Peyer's patch (tissue), 4 donors: ENCODE measurements around the gene STAMBP.

Source experiments
- POLR2A ChIP-seq, 2 donors: fragments of 450-650 bp; IDR thresholded peaks; one replicate each; pipeline ENCODE4 v1.5.1; 2017; ENCODE audit warnings: antibody characterized with exemption in 2 of 2, mild to moderate bottlenecking in 2 of 2, moderate library complexity in 2 of 2
- TF ChIP-seq, protein P1 (sequence below), 6 experiments: fragments of 450-650 bp in 4 of 6; fragments of 200-600 bp in 2 of 6; sonication (generic) in 1 of 6; IDR thresholded peaks; one replicate each; pipeline ENCODE4 v1.5.1; 2017 to 2019; ENCODE audit warnings: antibody characterized with exemption in 6 of 6, mild to moderate bottlenecking in 3 of 6, moderate library complexity in 1 of 6

DNA sequence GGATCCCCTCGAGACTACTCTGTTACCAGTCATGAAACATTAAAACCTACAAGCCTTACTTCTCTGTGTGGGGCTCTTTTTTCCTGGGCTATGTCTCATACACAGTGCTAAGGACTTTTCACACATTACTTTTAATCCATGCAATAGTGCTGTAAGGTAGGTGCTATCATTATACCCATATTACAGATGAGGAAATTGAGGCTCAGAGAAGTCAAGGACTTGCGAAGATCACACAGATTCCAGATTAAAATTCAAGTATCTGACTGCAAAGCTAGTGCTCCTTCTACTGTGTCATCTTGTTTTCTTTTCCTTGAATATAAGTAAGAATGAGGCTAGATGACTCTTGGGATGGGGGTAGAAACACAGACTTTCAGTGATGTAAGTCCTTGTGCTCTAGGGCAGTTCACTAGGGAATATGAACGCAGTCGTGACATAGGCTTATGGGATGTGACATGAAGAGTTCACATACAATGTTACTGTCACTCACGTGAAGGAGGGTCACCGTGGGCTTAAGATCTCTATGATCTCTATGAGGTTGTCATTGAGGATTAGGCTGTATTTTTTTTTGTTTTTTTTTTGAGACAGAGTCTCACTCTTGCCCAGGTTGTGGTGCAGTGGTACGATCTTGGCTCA lies 91.0 kb downstream of the STAMBP start:
- TF ChIP-seq POLR2A (IDR thresholded peaks at IDR 0.05) = no peak
- TF ChIP-seq, protein P1, sequence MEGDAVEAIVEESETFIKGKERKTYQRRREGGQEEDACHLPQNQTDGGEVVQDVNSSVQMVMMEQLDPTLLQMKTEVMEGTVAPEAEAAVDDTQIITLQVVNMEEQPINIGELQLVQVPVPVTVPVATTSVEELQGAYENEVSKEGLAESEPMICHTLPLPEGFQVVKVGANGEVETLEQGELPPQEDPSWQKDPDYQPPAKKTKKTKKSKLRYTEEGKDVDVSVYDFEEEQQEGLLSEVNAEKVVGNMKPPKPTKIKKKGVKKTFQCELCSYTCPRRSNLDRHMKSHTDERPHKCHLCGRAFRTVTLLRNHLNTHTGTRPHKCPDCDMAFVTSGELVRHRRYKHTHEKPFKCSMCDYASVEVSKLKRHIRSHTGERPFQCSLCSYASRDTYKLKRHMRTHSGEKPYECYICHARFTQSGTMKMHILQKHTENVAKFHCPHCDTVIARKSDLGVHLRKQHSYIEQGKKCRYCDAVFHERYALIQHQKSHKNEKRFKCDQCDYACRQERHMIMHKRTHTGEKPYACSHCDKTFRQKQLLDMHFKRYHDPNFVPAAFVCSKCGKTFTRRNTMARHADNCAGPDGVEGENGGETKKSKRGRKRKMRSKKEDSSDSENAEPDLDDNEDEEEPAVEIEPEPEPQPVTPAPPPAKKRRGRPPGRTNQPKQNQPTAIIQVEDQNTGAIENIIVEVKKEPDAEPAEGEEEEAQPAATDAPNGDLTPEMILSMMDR (IDR thresholded peaks at IDR 0.05) = no peak
